ENCODE data around the gene CRISP2.
"Not testable (repeated sequence)": the region's sequence is repeated elsewhere in the genome, so short reads cannot be mapped to it uniquely, and the experiment has no call there.

The CRISP2 gene

DNA sequence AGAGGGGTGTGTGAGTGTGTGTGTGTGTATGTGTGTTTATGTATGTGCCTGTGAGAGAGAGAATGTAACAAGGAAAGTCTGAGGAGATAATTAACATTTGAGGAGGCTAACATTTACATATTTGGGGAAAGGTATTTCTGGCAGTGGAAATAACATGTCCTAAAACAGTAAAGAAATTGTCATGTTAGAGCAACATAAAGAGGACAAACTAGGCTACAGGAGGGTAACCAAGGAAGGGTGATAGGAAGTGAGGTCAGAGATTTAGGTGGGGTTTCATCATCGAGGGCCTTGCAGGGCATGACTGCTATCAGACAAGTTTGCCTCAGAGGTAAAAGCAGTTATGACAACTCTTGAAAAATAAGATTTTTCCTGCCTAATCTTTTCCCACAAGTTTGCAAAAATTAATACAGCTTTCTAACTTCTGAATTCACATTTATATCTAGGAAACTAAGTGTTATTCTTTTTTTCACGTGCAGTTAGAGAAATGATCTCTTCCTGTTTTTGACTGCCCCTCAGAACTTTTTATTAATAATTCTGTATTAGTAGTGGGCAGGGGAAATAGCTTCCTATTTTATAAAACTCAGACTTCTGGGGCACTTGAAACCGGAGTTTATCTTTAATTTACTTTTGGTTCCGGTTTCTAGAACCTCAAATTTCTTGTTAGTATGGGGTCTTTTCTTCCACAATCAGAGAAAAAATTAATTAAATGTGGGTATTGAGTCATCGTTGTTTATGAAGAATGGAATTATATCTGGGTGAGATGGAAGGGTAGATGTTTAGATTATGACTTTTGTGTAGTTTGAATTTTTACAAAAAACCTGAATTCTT is 46.2 kb downstream of the CRISP2 start:
- H3K27ac Mint-ChIP-seq = no peak overlapping the region
- H3K27me3 Mint-ChIP-seq = no peaks in the 10 kb centered on the region

DNA sequence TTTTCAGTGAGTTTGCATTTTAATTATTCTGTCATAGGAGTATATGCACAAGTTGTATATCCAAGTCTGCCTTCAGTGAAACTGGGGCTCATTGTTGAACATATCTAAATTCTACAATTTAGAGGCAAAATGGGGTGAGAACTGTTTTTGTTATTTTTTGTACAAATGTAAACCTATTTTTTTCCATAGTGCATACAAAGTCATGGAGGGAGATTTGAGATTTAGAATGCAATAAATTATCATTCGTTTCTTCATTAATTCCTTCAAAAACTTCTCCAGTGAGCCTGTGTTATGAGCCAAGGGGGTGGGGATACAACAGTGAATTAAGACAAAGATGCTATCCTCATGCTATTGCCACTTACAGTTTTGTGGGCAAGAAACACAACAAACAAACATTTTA is 46.9 kb downstream of the CRISP2 start:
- Mint-ChIP-seq H3K4me1 (no peaks in the 10 kb centered on the region), H3K27me3 (no peaks in the 10 kb centered on the region), H3K27ac (no peak overlapping the region), H3K9me3 (peaks cover 4% of the 10 kb centered on the region), H3K4me3 (no peak overlapping the region), H3K36me3 (no peaks in the 10 kb centered on the region)

More for the DNA sequence above, 46.2 kb downstream of the CRISP2 start:
- Mint-ChIP-seq H3K9me3 (peaks cover 4% of the 10 kb centered on the region), H3K36me3 (no peaks in the 10 kb centered on the region), H3K4me1 (no peaks in the 10 kb centered on the region), H3K4me3 (no peak overlapping the region)

DNA sequence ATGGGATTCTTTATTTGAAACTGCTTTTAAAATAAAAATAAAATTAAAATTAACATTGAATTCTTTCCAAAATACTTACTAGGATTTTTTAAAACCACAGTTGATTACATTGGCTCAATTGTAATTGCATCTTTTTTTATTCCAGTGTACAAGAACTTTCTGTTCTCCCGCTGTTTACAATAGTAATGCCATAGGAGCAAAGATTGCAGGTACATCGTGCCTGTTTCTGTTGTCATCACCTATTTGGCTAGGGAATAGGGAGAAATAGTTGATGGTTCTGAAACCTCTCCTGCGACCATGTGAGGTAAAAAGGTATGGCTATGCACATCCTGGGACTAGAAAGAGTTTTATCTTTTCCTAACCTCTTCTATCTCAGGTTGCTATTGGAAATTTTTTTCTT is 48.5 kb downstream of the CRISP2 start:
- Mint-ChIP-seq H3K36me3 (no peaks in the 10 kb centered on the region), H3K4me1 (no peaks in the 10 kb centered on the region), H3K9me3 (no peaks in the 10 kb centered on the region), H3K27ac (no peak overlapping the region), H3K27me3 (no peaks in the 10 kb centered on the region), H3K4me3 (no peak overlapping the region)

DNA sequence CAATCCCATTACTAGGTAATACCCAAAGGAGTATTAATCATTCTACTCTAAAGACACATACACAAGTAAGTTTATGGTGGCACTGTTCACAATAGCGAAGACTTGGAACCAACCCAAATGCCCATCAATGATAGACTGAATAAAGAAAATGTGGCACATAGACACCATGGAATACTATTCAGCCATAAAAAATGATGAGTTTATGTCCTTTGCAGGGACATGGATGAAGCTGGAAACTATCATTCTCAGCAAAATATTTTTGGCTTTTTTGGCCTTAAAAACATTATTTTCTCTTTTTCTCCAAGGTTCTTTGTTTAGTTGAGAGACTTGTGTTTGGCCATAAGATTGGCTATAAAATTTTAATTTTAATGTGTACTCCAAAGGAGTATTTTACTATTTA is 49.3 kb downstream of the CRISP2 start:
- not testable (repeated sequence) for H3K4me1 Mint-ChIP-seq, H3K9me3 Mint-ChIP-seq, H3K4me3 Mint-ChIP-seq, H3K27me3 Mint-ChIP-seq, H3K27ac Mint-ChIP-seq, H3K36me3 Mint-ChIP-seq

DNA sequence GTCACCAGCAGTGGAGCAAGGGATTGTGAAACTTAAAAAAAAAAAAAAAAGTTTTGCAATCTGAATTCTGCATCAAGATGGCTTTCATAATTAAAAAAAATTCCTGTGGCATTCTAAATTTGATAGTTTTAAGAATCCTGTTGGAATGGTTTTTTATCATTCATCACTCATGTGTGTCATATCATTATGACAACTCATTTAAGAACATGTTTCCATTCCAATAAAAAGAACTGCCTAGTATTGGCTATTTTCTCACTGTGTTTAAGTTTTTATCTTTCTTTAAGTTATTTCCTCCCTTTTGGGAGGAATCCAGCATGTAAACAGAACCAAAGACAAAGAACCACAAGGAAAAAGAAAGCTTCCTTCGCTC is 50.5 kb downstream of the CRISP2 start:
- Mint-ChIP-seq H3K27ac (no peak overlapping the region), H3K4me3 (no peak overlapping the region), H3K4me1 (no peaks in the 10 kb centered on the region), H3K9me3 (peaks cover 4% of the 10 kb centered on the region), H3K27me3 (no peaks in the 10 kb centered on the region), H3K36me3 (no peaks in the 10 kb centered on the region)

DNA sequence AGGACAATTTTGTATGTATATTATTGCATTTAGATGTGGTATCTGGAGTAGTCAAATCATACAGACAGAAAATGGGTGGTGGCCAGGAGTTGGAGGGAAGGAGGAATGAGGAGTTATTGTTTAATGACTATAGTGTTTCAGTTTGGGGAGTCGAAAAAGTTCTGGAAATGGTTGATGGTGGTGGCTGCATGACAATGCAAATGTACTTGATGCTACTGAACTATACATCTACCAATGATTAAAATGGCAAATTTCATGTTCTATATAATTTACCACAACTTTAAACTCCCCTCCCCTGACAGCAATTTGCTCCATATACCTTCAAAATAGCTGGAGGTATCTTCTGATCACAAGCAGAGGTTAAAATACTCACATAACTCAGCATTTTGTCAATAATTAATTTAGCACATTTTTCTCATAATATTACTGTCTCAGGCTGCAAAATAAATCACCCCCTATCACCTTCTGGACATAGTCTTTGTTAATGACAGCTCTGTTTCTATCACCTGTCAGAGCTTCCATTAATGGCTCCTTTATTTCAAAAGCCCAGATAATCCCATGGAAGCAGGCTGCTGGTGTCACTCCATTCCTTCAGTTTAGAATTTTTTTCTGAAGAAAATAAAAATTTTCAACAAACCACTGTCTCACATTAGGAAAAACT is 51.0 kb downstream of the CRISP2 start:
- no peaks in the 10 kb centered on the region for H3K27me3 Mint-ChIP-seq
- H3K9me3 Mint-ChIP-seq = peaks cover 4% of the 10 kb centered on the region
- no peaks in the 10 kb centered on the region for H3K4me1 Mint-ChIP-seq
- no peak overlapping the region for H3K27ac Mint-ChIP-seq
- H3K36me3 Mint-ChIP-seq = no peaks in the 10 kb centered on the region
- H3K4me3 Mint-ChIP-seq = no peak overlapping the region

DNA sequence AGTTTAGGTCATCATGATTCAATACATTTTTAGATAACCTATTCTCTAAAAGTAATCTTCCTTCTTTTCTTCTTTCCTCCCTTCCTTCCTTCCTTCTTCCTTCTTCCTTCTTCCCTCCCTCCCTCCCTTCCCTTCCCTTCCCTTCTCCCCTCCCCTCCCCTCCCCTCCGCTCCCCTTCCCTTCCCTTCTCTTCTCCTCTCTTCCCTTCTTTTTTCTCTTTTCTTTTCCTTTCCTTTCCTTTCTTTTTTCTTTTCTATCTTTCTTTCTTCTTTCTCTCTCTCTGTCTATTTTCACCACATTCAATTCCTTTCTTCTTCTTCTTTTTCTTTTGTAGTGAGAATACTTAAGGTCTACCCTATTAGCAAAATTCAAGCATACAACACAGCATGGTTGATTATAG is 59.4 kb downstream of the CRISP2 start:
- H3K27me3 Mint-ChIP-seq = no peaks in the 10 kb centered on the region
- no peaks in the 10 kb centered on the region for H3K4me1 Mint-ChIP-seq
- peaks cover 4% of the 10 kb centered on the region for H3K9me3 Mint-ChIP-seq
- no peak overlapping the region for H3K27ac Mint-ChIP-seq
- no peaks in the 10 kb centered on the region for H3K36me3 Mint-ChIP-seq
- no peak overlapping the region for H3K4me3 Mint-ChIP-seq

DNA sequence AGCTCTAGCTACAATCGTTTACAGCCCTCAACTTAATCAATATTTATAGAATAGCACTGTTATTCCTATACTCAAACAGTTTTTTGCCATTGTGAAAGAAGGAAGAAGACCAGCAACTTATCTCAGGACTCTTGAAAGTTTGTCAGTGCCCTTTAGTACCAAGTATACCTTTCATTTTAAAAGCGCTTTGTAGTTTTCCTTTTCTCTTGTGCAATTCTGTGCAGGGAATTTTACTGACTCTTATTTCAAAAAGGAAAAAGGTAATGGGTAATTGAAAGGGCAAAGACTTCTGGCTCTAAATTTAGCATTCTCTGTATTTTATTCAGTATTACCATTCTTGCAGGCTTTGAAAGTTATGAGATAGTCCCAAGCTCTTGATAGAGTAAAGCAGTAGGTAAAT is 59.9 kb downstream of the CRISP2 start:
- Mint-ChIP-seq H3K4me3 (no peak overlapping the region), H3K9me3 (peaks cover under 1% of the 10 kb centered on the region), H3K36me3 (no peaks in the 10 kb centered on the region), H3K4me1 (no peaks in the 10 kb centered on the region), H3K27me3 (no peaks in the 10 kb centered on the region), H3K27ac (no peak overlapping the region)

DNA sequence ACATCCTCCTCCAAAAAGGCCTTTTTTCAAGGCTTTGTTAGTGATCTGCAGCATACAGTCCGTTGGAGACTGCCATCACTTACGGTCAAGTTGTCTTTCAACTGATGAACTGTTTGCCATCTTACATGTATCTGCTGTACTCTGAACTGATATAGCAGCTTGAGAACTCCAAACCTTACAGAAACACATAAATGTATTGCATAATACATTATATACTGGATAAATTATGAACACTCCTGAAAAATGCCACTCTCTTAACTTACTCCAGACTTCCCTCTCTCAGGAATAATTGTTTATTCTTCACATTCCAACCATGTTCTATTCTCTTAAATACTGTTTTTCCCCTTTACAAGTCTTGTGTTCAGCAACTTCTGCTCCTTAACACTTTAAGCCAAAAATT is 62.1 kb downstream of the CRISP2 start:
- Mint-ChIP-seq H3K4me1 (no peaks in the 10 kb centered on the region), H3K27ac (no peak overlapping the region), H3K4me3 (no peak overlapping the region), H3K27me3 (no peaks in the 10 kb centered on the region), H3K36me3 (no peaks in the 10 kb centered on the region), H3K9me3 (no peaks in the 10 kb centered on the region)

DNA sequence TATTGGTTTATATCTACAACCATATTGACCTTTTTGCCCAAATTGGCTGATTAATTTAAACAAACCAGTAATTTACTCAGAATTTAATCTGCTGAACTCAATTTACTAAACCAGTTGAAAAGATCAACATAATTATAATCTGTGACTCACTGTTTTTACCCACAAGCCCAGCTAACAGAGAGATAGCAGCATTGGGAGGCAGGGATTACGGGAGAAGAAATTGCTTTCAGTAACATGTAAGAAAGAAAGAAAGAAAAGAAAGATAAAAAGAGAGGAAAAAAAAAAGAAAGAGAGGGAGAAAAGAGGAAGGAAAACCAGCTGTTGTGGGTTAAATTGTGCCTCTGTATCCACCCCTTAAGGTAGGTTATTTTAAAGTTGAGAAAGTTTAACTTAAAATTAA is 63.4 kb downstream of the CRISP2 start:
- Mint-ChIP-seq H3K4me1 (no peaks in the 10 kb centered on the region), H3K27ac (no peak overlapping the region), H3K4me3 (no peak overlapping the region), H3K9me3 (no peaks in the 10 kb centered on the region), H3K27me3 (no peaks in the 10 kb centered on the region), H3K36me3 (no peaks in the 10 kb centered on the region)

DNA sequence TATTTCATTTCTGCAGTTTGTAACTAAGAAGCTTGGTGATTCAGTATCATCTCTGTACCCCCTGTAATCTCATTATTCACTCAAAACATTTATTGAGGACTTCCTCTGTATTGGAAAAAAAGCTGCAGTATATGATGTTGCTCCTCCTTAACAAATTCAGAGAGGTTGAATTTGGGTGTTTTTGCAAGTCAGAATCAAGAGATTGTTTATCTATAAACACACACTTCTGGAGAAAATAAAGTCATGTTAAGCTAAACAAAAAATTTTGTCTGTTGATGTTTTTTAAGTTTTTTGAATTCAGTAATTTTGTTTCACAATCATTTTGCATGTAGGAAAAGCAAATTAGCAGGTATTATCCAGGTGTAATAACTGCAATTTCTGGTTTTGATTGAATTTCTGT is 65.3 kb downstream of the CRISP2 start:
- Mint-ChIP-seq H3K4me1 (no peaks in the 10 kb centered on the region), H3K9me3 (no peaks in the 10 kb centered on the region), H3K27me3 (no peaks in the 10 kb centered on the region), H3K36me3 (no peaks in the 10 kb centered on the region), H3K27ac (no peak overlapping the region), H3K4me3 (no peak overlapping the region)

DNA sequence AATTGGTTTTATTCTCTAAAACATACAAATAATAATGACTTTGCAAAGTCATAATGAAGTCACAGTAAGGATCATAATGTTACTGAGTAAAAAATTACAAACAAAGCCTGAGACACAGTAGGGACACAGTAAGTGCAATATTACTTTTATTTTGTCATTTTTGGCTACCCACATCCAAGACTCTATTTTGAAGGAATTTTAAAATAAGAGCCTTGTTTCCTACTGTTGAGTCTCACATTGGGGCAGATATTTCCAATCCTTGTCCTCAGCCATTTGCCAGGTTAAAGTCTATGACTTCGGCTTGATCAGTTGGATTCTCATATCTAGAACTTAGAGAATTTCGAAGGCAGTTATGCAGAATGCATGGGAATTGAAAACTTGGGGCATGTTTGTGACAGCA is 65.9 kb downstream of the CRISP2 start:
- H3K4me3 Mint-ChIP-seq = no peak overlapping the region
- no peak overlapping the region for H3K27ac Mint-ChIP-seq
- no peaks in the 10 kb centered on the region for H3K36me3 Mint-ChIP-seq
- H3K9me3 Mint-ChIP-seq = no peaks in the 10 kb centered on the region
- no peaks in the 10 kb centered on the region for H3K27me3 Mint-ChIP-seq
- no peaks in the 10 kb centered on the region for H3K4me1 Mint-ChIP-seq

DNA sequence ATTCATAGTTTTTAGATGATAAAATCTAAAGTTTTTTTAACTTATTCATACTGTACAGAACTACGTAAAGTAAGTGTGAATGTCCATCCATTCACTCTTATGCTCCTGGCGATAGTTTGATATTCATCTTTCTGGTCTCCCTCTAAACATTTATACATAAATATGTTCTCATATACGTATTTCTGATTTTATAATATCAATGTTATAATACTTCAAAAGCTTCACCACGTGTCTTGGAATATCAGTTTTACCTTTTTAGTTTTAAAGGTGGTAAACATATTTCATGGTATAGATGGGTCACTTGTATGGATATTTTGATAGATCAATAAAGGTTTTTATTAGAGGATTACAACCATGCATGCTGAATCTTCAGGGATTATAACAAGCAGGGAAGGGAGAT is 66.4 kb downstream of the CRISP2 start:
- Mint-ChIP-seq H3K27ac (no peak overlapping the region), H3K36me3 (no peaks in the 10 kb centered on the region), H3K4me3 (no peak overlapping the region), H3K9me3 (no peaks in the 10 kb centered on the region), H3K4me1 (no peaks in the 10 kb centered on the region), H3K27me3 (no peaks in the 10 kb centered on the region)

DNA sequence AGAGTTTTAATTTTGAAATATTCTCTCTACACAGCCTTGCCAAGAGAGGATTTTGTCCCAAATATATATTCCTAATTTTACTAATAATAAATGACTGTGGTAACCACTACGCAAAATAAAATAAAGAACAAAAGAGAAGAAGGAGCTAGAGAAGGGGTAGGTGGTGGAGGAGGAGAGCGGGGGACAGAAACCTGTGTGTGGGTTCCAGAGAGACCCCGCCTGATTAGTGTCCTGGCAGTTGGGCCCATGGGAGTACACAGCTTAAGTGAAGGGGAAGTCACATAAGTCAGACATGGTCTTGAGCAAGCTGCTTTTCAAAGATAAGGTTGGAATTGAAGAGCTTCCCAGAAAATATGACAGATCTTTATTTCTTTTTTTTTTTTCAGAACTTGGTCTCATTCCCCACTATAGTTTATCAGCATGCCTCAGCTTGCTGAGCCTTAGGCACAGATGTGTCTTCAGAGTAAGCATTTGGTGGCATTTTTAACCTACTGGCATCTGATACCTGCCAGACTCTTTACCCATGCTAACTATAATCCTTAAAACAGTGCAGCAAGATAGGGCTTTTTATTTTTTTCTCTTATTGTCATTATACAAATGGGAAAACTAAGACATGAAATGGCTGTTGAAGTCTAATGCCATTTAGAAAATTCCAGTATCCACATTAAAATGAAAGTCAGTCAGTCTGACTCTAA is 67.1 kb downstream of the CRISP2 start:
- no peaks in the 10 kb centered on the region for H3K9me3 Mint-ChIP-seq
- no peaks in the 10 kb centered on the region for H3K4me1 Mint-ChIP-seq
- H3K4me3 Mint-ChIP-seq = no peak overlapping the region
- H3K27ac Mint-ChIP-seq = no peak overlapping the region
- no peaks in the 10 kb centered on the region for H3K27me3 Mint-ChIP-seq
- no peaks in the 10 kb centered on the region for H3K36me3 Mint-ChIP-seq

DNA sequence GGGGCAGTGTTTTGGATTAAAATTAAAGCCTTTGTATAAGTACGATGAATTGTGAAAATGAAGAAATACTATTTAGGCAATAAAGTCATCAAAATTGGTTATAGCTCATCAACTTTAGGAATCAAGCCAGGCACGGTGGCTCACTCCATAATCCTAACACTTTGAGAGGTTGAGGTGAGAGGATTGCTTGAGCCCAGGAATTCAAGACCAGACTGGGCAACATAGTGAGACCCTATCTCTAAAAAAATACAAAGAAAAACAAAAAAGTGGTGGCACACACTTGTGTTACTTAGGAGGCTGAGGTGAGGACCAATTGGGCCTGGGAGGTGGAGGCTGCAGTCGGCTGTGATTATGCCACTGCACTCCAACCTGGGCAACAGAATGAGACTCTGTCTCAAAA is 68.2 kb downstream of the CRISP2 start:
- no peak overlapping the region for H3K27ac Mint-ChIP-seq
- H3K9me3 Mint-ChIP-seq = no peaks in the 10 kb centered on the region
- no peaks in the 10 kb centered on the region for H3K36me3 Mint-ChIP-seq
- no peak overlapping the region for H3K4me3 Mint-ChIP-seq
- H3K27me3 Mint-ChIP-seq = no peaks in the 10 kb centered on the region
- H3K4me1 Mint-ChIP-seq = no peaks in the 10 kb centered on the region

Data from activated naive CD4-positive, alpha-beta T cell treated with anti-CD3 and anti-CD28 coated beads, Interleukin-2, amount 50 U/mL, for 24 hours (primary cell).